PC-9 (cell line): ENCODE results near the gene PCSK5.

Experiments used
- EZH2 ChIP-seq: fragments of 200-600 bp; sonication (generic); IDR thresholded peaks from 2 replicates; pipeline ENCODE4 v1.8.0; 2017; ENCODE audit warnings: antibody characterized with exemption, low read depth
- TF ChIP-seq, protein P1 (sequence below): fragments of 200-600 bp; sonication (generic); conservative IDR thresholded peaks from 2 replicates; pipeline ENCODE4 v1.6.1; 2017; ENCODE audit warnings: mixed run types, antibody characterized with exemption, mild to moderate bottlenecking, moderate library complexity

- TF ChIP-seq, protein P1, sequence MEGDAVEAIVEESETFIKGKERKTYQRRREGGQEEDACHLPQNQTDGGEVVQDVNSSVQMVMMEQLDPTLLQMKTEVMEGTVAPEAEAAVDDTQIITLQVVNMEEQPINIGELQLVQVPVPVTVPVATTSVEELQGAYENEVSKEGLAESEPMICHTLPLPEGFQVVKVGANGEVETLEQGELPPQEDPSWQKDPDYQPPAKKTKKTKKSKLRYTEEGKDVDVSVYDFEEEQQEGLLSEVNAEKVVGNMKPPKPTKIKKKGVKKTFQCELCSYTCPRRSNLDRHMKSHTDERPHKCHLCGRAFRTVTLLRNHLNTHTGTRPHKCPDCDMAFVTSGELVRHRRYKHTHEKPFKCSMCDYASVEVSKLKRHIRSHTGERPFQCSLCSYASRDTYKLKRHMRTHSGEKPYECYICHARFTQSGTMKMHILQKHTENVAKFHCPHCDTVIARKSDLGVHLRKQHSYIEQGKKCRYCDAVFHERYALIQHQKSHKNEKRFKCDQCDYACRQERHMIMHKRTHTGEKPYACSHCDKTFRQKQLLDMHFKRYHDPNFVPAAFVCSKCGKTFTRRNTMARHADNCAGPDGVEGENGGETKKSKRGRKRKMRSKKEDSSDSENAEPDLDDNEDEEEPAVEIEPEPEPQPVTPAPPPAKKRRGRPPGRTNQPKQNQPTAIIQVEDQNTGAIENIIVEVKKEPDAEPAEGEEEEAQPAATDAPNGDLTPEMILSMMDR, result no peak
- no peak for TF ChIP-seq EZH2
These were observed 213.2 kb downstream of the PCSK5 start for GRCh38 chr9:76103531-76104315.
